Stimulated activated CD4-positive, alpha-beta T cell treated with anti-CD3 and anti-CD28 coated beads, Interleukin-12 subunit alpha, Interleukin-12 subunit beta, amount 100 ng/mL, for 24 hours (primary cell): ENCODE measurements around the gene NUDCD2.
"Not testable (repeated sequence)": the region's sequence is repeated elsewhere in the genome, so short reads cannot be mapped to it uniquely, and the experiment has no call there.

Experiments
- DNase-seq, 2 experiments: peaks; one replicate each; pipeline ENCODE4 v3.0.0-alpha.2; 2020; ENCODE audit warnings: low read depth in 2 of 2

Gene NUDCD2

DNA sequence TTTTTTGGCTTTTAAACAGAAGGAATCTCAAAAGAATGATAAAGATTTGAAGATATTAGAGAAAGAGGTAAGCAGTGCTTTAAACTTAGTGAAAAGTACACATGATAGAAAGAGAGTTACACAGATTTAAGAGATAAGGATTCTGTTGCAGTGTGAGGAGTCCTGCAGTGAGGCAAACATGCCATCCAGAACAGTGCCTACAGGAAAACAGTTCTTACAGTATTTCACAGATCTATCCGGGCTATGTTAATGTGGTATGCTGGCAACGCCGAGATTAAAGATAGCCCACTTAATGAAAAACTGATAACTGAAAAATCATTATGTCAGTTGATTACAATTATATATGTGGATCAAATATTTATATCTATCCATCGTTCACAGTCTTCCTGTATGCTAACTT is 7.8 kb upstream of the NUDCD2 start:
- no peak for DNase-seq

- no peak for DNase-seq
These were observed 3.1 kb upstream of the NUDCD2 start for GRCh38 chr5:163463063-163463435.

DNA sequence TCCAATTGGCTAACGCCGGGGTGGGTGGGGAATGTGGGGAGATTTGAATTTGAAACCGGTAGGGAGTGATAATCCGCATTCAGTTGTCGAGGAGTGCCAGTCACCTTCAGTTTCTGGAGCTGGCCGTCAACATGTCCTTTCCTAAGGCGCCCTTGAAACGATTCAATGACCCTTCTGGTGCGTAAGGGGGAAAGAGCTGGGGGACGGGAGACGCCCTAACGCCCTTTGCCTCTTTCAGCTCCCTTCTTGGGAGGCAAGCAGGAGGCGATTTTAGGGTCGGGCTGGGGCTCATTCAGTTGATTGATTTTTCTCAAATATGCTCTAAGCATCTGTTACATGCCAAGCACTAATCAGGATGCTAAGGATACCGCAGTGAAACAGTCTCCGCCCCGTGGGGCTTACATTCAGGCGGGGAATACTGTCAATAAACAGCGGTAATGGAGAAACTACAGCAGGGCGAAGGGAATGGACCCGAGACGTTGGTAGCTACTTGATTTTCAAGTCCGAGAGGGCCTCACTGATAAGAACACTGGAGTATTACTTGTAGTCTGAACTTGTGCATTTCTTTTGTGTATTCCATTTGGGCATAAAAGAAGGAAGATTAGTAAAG is 765 bp upstream of the NUDCD2 start, which contains the start of gene HMMR:
Gene HMMR (plus strand): TSS at position 71 of the 610 bp plus-strand sequence. CDS start 61 bp downstream, at position 132.
- no peak for DNase-seq

DNA sequence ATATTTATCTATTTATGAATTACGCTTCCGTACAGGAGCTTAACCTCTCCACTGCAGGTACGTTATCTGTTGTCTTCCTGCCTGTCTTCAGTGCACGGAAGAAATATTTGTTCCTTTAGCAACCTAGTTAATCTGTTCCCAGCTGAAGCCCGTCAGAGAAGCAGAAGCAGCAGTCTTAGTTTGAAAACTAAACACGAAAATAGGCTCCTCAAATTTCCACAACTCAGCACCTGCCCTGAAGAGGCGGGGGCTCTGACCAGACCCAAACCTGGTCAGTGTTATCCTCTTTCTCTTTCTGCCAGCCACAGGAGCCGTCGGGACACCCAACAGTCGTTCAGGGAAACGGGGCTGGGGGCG is 462 bp downstream of the NUDCD2 start:
- no peak for DNase-seq

GRCh38 chr5:163458778-163459385 is 1.0 kb downstream of the NUDCD2 start:
- no peak for DNase-seq

- DNase-seq = no peak
These were observed 3.1 kb downstream of the NUDCD2 start for GRCh38 chr5:163456840-163457239.

GRCh38 chr5:163456029-163456589 is 3.8 kb downstream of the NUDCD2 start:
- no peak for DNase-seq

- DNase-seq = not testable (repeated sequence)
These were observed 4.5 kb downstream of the NUDCD2 start for GRCh38 chr5:163455406-163455805.

- no peak for DNase-seq
These were observed 6.2 kb downstream of the NUDCD2 start for GRCh38 chr5:163453705-163454104.

GRCh38 chr5:163451489-163451888 is 8.4 kb downstream of the NUDCD2 start:
- DNase-seq = no peak

GRCh38 chr5:163448491-163448890 is 11.4 kb downstream of the NUDCD2 start:
- DNase-seq = no peak

DNA sequence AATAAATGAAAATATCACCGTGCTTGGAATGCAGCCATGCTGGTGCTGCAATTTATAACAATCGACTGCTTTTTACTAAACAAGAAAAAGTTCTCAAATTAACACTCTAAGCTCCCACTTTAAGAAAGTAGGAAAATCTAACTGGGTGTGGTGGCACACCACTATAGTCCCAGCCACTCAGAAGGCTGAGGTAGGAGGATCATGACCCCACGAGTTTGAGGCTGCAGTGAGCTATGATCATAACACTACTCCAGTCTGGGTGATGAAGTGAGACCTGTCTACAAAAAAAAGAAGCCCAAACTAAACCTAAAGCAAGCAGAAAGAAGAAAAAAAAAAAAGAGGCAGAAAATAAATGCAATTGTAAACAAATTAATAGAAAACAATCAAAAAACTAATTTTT is 12.0 kb downstream of the NUDCD2 start:
- no peak for DNase-seq

- no peak for DNase-seq
These were observed 12.7 kb downstream of the NUDCD2 start for GRCh38 chr5:163447191-163447590.

DNA sequence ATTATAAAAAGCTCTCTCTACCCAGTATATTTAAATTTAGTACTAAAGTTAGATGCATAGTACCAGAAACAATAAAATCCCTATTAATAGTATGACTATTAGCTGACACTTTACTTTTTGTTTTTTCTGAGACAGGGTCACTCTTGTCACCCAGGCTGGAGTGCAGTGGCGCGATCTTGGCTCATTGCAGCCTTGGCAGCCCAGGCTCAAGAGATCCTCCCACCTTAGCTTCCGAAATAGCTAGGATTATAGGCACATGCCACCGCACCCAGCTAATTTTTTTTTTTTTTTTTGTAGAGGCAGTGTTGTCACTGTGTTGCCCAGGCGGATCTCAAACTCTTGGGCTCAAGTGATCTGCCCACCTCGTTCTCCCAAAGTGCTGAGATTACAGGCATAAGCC is 14.6 kb downstream of the NUDCD2 start:
- DNase-seq = no peak

- no peak for DNase-seq
These were observed 15.4 kb downstream of the NUDCD2 start for GRCh38 chr5:163444526-163444925.

GRCh38 chr5:163440954-163441353 is 18.9 kb downstream of the NUDCD2 start:
- no peak for DNase-seq

DNA sequence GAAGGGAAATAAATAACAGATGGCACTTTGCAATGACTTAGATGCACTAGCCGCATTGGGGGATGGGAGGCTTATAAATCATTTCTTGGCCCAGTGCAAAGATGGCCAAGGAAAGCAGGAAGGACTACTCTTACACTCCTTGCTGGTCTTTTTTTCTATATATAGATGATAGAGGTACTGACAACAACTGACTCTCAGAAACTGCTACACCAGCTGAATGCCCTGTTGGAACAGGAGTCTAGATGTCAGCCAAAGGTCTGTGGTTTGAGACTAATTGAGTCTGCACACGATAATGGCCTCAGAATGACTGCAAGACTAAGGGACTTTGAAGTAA is 20.8 kb downstream of the NUDCD2 start:
- DNase-seq = no peak

- DNase-seq = peak; percentile 77 to 85
These were observed 22.4 kb downstream of the NUDCD2 start, which contains the start of gene CCNG1 for GRCh38 chr5:163437309-163438182. CCNG1 (plus strand) TSS chr5:163437595; CDS start chr5:163439257, 1,662 bp downstream.

- no peak for DNase-seq
These were observed 22.9 kb downstream of the NUDCD2 start for GRCh38 chr5:163437011-163437308.

- DNase-seq = no peak
These were observed 23.4 kb downstream of the NUDCD2 start for GRCh38 chr5:163436515-163436914.

GRCh38 chr5:163434401-163434866 is 25.5 kb downstream of the NUDCD2 start:
- no peak for DNase-seq

DNA sequence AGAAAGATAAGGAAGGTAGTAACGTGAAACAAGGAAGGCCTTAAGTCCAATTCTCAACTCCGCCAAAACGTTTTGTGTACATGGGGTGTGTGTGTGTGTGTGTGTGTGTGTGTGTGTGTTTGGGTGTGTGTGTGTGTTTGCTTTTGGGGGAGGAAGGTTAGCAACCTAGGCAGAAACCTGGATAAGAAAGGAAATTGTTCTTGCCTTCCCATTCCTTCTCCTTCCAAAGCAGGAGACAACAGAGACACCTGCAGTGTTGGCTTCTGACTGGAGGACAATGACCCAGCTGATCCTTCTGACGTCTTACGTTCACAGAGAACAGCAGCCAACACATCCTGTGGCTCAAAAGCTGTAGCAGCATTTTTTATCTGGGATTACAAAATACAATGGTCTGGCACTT is 26.6 kb downstream of the NUDCD2 start:
- no peak for DNase-seq

DNA sequence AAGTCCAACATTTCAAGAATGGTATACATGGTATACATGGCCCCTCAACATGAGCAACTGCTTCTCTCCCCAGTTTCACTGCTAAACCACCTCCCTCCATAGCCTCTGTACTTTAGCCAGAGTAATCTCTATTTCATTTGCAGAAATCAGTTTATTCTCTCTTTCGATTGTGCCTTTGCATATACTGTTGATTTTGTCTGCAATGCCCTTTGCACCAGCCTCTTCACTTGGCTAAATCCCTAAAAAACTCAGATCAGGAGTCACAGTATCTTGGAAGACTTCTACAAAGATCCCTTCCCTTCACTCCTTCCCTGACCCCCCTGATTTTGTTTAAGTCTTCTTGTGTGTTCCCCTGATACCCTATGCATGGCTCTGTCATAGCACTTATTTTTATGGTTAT is 27.4 kb downstream of the NUDCD2 start:
- no peak for DNase-seq
